HG02840 (cell line): ENCODE data around the gene PLA2G4D.
A peak's percentile ranks its signal among the peaks of the same experiment; 100 is the strongest.

Experiments
- ATAC-seq: cut with Tn5 transposase; IDR thresholded peaks from one replicate; pipeline ENCODE4 v1.9.1; 2021; ENCODE audit warnings: mild to moderate bottlenecking, moderate library complexity, moderate number of reproducible peaks; ENCODE audit not compliant: unreplicated experiment, low FRiP score

Gene PLA2G4D

GRCh38 chr15:42059661-42060476, 34.5 kb downstream of the PLA2G4D start:
- ATAC-seq, result no peak

- ATAC-seq, result no peak
These were observed 35.6 kb downstream of the PLA2G4D start for GRCh38 chr15:42058791-42059190.

- no peak for ATAC-seq
These were observed 36.3 kb downstream of the PLA2G4D start for GRCh38 chr15:42057799-42058646.

- peak; percentile 70 for ATAC-seq
These were observed 37.2 kb downstream of the PLA2G4D start for GRCh38 chr15:42056934-42057798.

GRCh38 chr15:42053914-42054313, 40.4 kb downstream of the PLA2G4D start:
- no peak for ATAC-seq

GRCh38 chr15:42053010-42053409, 41.4 kb downstream of the PLA2G4D start:
- no peak for ATAC-seq

- no peak for ATAC-seq
These were observed 43.7 kb downstream of the PLA2G4D start for GRCh38 chr15:42050484-42051255.

GRCh38 chr15:42048821-42049200, 45.6 kb downstream of the PLA2G4D start:
- no peak for ATAC-seq

GRCh38 chr15:42048080-42048820, 46.1 kb downstream of the PLA2G4D start:
- no peak for ATAC-seq

- ATAC-seq, result no peak
These were observed 47.8 kb downstream of the PLA2G4D start for GRCh38 chr15:42046597-42046996.

GRCh38 chr15:42045211-42045615, 49.1 kb downstream of the PLA2G4D start:
- no peak for ATAC-seq

GRCh38 chr15:42042602-42043400, 51.6 kb downstream of the PLA2G4D start:
- ATAC-seq, result no peak

GRCh38 chr15:42038401-42038800, 56.0 kb downstream of the PLA2G4D start:
- ATAC-seq, result no peak

GRCh38 chr15:42037656-42038055, 56.7 kb downstream of the PLA2G4D start:
- no peak for ATAC-seq

- ATAC-seq, result no peak
These were observed 57.4 kb downstream of the PLA2G4D start for GRCh38 chr15:42036966-42037365.

- no peak for ATAC-seq
These were observed 58.1 kb downstream of the PLA2G4D start for GRCh38 chr15:42036112-42036905.

- no peak for ATAC-seq
These were observed 59.0 kb downstream of the PLA2G4D start for GRCh38 chr15:42035435-42035761.
